HG02943 (cell line): ENCODE results near the gene ATP2A2.
A peak's percentile ranks its signal among the peaks of the same experiment; 100 is the strongest.

Experiments used
- ATAC-seq: cut with Tn5 transposase; IDR thresholded peaks from one replicate; pipeline ENCODE4 v1.9.1; 2021; ENCODE audit warnings: mild to moderate bottlenecking, low read depth, moderate library complexity; ENCODE audit not compliant: unreplicated experiment

The ATP2A2 gene

DNA sequence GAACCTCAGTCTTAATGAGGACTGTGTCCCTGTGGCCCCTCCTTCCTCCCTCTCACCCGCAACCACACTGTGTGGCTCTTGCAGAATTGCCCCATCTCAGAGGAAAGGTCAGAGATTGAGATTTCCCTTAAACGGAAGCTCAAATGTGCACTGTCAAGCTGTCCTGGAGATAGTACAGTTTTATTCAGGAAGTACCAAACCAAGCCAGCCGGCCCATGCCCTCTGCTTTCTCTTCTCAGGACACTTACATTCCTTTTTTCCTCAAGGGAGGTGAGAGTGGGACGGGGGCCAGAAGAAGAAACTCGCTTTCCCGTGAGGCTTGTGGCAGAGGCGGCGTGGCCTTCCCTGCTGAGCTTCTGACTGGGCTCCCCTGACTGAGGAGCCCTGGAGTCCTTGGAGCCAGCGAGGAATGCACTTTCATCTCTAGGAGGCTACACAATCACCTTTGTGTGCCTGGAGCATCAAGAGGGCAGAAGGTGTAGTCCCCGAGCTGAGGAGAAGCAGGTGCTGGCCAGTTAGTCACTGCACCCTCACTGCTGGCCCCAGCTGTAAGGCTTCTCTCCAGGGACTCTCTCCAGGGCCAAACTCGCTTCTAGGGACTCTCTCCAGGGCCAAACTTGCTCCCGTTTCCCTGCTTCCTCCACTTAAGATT is 24.1 kb upstream of the ATP2A2 start:
- no peak for ATAC-seq

DNA sequence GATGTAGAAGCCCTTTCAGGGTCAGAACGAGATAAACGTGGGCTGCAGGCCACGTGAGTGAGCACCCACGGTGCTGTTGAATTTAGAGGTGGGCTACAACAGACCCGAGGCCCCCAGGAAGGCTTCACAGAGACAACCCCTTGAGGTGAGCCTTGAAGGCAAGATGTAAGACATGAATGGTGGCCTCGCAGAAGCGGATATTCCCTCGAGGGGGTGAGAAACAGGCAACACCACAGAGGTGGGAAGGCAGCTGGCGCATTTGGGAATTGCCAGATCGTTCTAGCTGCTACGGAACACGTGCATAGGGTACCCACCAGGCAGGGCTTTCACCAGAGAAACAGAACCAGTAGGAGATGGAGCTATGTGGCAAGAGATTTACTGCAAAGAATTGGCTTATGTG is 22.6 kb upstream of the ATP2A2 start:
- ATAC-seq, result no peak

DNA sequence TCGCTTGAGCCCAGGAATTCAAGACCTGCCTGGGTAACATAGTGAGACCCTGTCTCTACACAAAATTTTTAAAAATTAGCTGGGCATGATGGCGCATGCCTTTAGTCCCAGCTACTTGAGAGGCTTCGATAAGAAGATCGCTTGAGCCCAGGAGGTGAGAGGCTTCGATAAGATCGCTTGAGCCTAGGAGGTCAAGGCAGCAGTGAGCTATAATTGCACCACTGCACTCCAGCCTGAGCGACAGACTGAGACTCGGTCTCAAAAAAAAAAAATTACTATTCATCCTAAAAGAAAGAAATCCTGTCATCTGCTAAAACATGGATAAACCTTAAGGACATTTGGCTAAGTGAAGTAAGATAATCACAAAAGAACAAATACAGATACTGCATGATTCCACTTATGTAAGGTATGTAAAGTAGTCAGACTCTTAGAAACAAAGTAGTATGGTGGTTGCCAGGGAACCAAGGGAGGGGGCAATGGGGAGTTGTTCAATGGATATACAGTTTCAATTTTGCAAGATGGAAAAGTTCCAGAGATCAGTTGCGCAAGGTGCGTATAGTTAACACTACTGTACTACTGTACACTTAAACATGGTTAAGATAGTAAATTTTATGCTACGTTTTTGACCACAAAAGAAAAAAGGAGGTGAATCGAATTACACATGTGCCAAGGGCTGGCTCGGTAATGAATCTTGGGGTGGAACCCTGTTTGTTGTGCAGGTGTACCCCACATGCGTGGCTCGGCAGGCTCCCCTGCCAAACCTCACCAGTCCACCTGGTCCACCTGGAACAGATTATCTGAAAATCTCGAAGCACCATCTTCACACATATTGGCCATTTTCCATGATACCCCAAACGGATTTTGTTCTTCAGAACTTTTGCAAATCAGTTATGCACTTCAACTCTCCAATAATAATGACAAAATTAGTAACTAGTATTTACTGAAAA is 18.3 kb upstream of the ATP2A2 start:
- no peak for ATAC-seq

DNA sequence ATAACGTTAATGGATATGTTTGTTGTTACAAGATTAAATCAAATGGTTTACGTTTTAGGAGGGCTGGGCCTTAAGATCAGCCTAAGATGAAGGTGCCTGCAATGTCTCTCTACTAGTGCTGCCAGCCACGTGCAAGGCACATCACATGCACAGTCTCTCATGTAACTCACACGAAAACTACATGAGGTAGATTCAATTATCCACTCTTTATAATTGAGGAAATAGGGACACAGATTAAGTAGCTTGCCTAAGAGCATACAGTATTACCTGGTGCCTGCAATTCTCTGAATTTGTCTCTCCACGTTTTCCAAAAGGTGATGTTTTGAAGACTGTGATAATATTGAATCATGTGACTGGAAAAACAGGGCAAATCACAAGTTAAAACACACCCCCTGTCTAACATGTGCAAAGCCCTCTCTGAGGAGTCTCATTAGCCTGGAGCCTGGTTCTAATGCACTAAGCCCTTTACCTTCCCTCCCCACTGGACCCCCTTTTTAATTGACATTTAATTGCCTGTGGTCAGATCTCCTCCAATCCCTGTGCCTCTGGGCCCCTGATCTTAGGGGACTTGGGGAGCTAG is 14.6 kb upstream of the ATP2A2 start:
- no peak for ATAC-seq

DNA sequence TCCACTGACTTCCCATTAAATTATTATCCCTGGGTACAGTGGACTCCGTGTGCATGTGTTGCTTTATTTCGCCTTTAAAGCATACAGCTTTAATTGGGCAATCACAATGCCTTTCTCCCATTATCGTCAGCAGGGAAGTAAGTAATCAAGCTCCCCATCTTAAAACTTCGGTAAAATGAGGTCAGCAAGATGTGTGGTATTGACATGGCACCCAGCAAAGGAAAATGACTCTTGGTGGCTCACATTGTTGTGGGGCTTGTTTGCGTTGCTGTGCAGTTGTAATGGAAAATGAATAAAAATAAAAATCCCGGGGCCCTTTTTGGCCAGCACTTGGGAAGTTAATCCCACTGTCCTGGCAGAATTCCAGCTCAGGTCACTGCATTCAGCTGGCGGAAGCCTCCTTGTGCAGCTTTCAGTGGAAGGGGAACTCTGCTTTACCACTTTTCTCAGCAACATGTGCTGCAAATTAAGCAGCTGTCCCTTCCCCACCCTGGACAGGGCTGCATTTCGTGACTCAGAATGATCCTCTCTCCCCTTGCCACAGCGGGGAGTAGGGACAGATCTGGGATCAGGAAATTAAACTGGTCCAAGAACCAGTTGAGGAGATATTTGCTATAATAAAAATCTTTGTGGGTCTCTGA is 13.9 kb upstream of the ATP2A2 start:
- no peak for ATAC-seq

DNA sequence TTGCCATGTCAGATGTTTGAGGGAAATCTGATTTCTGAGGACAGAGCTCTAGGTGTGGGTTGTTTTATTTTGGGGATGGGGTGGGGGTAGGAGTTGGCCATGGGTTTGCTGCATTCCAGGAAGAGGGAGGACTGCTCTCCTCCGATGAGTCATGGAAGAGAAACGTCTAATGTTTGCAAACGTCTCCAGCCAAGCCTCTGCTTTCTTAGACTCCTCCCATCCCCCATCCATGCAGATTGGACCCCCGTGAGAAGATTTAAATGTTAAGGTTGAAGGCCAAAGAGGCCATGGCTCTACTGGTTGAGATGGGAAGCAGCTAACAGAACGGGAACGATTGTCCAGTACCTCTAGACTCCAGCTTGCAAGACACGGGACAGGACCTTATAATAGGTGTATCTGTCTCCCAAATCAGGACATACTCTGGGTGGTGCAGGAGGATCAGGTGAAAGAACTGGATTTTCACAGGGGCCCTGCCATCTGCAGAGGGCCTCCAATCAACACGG is 11.4 kb upstream of the ATP2A2 start:
- no peak for ATAC-seq

DNA sequence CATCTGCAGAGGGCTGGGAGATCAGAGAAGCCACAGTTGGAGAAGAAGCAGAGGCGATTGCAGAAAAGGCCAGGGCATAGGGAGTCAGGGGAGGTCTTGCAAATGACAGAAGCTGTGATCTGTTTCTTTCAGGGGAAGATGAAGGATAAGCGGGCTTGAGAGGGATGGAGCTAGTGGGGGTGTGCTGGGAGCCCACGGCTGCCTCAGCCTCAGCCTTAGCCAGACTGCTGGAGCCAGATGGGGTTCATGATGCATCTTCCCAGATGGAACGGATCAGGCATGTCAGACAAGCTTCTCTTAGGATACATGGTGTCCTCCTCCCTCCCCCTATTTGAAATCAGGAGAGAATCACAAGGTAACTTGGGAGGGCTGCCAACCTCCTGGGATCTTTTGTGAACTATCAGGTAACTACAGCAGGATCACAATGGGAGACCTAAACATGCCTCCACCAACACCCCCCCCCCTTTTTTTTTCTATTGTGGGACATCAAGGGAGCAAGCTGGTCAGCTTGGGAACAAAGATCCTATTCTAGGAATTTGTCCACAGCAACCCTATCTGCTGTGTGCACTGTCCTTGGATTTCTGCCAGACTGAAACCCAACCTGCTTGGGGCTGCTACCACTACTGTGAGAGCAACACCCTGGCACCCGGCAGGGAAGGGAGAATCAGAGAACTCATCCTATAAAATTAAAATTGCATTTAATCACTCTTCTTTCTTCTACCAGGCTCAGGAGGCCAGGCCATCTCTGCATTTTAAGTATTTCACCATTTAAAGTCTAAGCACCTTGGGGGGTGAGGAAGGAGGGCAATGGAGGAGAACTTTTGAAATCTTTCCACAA is 10.7 kb upstream of the ATP2A2 start:
- no peak for ATAC-seq

DNA sequence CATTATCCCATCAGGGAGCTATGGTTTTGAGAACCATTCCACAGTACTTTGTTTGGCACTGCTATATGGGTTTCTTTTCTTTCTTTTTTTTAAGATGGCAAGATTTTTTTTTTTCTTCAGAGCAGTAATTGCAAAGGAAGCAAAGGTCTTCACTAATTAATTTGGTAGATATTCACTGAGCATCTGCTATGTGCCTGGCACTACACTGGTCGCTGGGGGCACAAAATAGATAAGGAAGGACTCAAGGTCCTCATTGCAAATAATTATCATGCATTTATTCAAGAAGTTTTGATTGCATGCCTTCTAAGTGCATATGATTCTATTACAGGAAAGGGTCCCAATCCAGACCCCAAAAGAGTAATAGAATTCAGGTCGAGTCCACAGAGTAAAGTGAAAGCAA is 10.0 kb upstream of the ATP2A2 start:
- no peak for ATAC-seq

DNA sequence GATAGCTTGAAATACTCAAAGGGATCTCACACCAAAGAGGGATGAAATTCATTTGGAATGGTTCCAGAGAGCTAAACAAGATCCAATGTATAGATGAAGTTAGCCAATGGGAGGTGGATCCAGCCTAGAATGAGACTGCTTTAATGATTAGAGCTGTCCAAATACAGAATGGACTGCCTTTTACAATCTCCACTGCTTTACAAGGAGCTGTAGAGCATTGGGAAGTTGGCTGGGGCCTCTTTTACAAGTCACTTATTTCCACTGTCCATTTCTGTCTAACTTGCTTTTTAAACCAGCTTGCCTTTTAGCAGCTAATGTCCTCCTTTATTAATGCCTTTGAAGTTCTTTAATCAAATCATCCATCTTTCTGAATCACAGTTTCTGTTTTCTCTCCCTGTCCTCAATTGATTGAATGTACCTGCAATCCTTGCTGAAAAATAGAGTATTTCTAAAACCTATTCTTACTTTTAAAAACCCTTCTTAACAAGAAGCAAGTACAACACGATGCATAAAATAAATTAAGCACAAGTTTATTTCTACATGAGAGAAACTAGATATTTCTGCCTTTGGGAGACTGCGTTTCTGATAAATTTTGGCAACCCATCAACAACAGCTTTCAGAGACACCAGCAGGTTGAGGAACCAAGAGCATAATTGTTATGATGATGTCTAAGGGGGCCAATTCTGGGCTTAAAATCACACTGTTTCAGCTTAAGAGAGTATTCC is 3.4 kb upstream of the ATP2A2 start:
- no peak for ATAC-seq

DNA sequence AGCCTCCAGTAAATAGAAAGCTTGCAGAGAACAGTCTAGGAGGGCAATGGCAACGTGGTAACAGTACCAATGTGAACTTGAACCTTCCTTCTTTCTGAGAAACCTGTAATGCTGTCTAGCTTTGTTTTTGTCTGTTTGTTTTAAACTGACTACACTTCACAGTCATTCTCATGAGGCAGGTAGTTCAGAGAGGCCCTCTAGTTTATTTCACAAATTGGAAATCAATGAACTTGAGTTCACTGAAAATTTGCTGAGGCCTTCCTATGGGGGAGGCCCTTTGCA is 2.9 kb upstream of the ATP2A2 start:
- ATAC-seq, result no peak

DNA sequence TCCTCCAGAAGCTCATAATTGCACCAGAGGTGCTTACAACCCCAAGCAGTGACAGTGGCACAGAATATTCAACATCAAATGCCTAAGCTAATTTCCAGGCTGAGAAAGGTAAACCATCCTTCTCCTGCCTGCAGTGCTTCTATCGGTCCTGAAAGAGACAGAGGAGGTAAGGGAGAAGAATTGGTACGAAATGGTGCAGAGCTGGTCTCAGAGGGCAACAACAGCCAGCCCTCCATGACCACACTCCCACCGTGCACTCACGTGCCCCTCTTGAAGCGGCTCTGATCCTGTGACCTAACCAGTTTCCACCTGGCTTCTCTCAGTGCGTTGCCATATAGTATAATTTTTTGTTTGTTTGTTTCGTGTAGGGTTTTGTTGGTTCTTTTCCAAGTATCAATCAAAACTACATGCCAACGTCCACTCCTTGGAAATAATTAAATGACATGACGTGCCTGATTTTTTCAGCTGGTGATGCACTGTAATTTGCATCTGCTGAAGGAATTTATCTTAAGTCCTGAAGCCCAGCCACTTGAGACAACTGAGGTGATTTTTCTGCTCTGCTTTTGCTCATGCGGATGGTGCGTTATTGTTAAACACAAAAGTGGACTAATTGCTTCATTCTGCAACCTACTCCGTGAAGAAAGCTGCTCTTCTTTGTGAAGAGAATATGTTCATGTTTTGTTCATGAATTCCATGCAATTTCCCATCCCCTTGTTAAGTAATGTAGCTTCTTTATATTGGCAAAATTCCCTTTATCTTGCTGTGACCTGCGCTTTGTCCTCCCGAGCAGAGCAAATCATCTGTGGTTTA is 1.3 kb upstream of the ATP2A2 start:
- ATAC-seq, result no peak

DNA sequence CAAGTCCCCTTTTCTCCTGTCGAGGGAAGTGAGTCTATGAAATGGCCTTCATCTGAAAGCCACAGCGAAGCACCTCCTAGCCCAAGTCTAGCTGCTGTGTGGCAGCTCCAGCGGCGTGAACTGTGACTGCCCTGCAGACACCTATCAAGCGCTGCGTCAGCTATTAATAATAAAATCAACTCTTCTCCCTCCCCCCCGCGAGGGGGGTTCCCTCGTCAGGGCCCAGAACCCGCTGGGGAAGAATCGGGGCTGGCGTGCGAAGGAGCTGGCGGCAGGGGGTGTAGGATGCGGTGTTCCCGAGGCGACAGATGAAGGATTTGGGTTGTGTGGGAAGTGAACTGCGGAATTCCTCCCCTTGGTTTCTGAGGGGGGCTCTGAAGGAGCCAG is 662 bp upstream of the ATP2A2 start:
- peak; percentile 27 for ATAC-seq

DNA sequence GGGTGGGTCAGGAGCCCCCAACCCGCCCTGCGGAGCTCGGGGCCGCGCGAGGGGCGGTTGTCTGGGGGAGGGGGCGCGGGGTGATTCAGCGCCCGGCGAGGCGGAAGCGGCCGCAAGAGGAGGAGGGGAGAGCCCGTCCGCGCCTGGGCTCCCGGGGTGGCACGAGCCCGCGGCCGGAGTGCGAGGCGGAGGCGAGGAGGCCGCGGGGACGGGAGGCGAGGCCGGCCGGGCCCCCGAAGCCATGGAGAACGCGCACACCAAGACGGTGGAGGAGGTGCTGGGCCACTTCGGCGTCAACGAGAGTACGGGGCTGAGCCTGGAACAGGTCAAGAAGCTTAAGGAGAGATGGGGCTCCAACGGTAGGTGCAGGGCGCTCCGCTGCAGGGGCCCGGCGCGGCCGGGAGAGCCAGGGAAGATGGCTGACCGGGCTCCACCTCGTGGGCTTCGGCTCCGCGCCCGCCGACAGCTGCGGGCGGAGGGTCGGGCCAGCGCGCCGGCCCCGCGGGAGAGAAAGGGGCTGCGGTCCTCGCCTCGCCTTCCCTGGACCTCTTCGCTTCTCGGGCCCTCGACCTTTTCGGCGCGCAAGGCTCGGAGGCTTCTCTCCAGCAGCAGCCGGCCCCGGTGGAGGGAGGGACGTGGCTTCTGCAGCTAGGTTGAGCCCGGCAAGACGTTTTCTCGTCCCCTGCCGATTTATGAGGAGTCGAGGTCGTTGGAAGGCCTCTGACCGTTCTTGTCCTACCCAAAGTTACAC is 677 bp downstream of the ATP2A2 start:
- ATAC-seq, result peak; percentile 35

DNA sequence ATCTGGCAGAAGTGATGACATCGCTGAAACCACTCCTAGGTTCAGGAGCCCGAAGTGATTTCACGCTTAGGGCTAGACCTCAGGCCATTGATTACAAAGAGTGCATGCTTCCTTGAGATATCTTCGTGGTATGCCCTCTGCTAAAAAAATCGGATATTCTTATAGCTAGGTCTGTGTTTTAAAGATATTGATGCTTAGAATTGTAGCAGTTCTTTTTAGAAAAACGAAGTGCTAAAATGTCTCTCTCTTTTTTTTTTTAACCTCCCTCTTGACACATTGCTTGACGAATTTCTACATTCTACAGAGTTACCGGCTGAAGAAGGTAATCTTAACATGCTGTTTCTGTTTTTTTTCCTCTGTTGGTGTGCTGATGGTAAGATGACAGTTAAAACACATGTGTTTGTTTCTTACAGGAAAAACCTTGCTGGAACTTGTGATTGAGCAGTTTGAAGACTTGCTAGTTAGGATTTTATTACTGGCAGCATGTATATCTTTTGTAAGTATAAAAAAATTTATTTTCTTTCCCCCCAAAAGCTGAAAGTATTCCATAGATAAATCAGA is 1.3 kb downstream of the ATP2A2 start:
- ATAC-seq, result peak; percentile 21

DNA sequence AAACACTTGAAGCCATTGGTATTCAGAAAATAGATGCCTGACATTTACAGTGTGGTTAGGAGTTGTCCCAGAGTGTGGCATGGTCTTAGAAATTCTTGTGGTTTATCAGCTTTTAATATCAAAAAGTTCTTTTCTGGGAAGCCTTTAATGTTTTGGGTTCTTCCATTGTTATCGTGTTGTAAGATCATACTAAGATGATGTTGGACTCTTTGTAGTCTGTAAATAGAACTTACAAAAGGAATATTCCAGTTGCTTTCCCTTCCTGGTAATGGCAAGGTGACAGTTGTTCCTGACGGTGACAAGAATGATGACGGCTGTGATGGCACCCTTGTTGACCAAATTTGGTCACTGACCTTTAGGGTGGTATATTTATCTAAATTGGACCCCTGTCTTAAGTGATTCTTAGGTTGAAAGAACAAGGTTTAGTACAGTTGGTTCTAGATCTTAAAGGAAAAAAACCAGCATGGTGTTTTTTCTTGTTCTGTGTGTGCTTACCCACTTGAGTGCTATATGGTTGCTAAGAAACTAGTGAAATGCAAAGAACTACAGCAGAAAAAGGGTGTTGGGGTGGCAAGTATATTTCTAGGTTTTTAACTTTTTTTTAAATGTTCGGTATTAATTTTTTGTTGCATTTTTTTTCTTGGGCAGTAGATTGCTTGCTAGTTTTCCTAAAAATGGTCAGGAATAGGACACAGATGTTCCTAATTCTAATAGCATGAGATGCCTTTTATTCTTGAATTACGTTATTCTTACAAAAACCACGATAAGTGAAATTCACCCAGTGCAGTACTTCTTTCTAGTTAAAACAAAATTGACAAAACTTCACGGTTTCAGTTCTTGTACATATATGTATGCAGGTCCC is 2.1 kb downstream of the ATP2A2 start:
- ATAC-seq, result no peak

DNA sequence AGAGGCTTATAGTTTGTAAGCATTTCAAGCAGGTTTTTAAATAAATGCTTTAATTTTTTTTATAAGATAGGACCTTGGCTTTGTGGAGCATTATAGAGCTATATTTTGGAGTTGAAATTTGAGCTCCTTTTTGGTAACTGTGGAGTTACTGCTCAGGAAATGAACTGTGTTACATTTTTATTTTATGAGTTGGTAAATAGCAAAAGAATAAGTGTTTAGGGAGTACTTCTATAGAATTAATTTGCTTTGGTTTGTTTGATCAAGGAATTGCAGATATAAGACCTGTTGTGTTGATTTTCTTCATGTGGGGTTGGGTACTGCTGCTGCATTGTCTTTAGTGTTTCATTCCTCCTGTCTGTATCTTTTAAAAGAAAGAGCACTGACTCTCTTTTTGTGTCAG is 3.5 kb downstream of the ATP2A2 start:
- ATAC-seq, result no peak

DNA sequence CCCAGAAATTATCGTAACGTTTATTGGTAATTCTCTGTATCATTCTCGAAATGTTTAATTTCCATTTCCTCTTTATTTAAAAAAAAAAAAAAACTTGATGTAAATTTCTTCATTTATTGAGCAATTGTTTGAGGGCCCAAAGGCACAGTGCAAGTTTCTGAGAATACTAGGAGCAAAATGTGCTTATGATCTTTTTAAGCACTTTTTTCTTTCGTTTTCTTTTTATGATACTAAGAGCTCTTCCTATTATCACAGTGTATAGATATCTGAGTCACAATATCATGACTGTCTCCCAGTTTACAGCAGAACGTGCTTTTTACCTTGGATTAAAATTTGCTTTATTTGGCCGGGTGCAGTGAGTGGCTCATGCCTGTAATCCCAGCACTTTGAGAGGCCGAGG is 5.6 kb downstream of the ATP2A2 start:
- no peak for ATAC-seq
